ENCODE results near the gene PRKACG.
"Not testable (repeated sequence)": the region's sequence is repeated elsewhere in the genome, so short reads cannot be mapped to it uniquely, and the experiment has no call there.

The PRKACG gene

DNA sequence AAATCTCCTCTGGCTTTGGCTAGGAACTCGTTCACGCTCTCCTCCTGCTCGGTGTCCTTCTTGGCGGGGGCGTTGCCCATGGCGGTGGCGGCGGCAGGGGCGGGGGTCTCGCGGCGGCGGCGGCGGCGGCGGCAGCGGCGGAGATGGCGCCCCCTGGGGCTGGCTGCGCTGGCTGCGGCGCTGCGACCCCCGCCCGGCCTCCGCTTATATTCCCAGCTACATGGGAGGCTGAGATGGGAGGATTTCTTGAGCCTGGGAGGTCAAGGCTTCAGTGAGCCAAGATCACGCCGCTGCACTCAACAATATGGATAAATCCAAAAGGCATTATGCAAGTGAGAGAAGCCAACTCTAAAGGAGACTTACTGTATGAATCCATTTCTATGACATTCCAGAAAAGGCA is at the start of gene PRKACG:
Gene PRKACG, minus strand, starts transcription at position 101 of the 400 bp plus-strand sequence. Its CDS starts 21 bp downstream, at position 80.
- no peak for DNase-seq

DNA sequence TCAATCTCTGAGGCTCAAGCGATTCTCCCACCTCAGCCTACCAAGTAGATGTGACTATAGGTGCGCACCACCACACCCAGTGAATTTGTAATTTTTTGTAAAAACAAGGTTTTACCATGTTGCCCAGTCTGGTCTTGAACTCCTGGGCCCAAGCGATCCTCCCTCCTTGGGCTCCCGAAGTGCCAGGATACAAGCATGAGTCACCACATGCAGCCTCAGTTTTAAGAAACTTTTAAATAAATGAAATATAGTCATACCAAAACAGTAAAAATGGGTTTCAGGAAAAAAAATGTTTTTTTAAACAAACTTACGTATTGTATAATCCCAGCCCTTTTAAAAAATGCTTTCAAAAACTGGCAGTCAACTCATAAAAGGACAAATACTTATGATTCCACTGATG is 48.3 kb upstream of the PRKACG start:
- DNase-seq, result no peak

DNA sequence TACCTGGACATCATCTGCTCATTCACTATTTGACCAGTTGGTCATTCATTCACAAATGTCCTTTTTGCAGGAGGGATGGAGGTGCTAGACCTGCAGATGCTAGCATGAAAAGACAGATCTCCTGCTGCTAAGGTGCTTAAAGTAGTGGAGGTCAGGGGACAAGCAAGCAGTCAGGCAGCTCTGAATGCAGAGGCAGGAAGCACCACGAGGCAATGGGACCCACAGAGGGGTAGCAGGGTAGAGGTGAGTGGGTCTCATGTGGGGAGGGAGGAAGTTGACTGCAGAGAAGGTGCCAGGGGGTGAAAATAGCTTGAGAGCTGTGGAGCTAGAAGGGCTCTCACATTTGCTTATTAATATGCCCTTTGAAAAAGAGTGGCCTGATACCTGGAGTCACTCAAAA is 46.9 kb upstream of the PRKACG start:
- no peak for DNase-seq

- DNase-seq, result no peak
Measured at GRCh38 chr9:69058101-69058500, 44.2 kb upstream of the PRKACG start.

GRCh38 chr9:69056191-69056815 is 42.4 kb upstream of the PRKACG start:
- DNase-seq, result no peak

- no peak for DNase-seq
Measured at GRCh38 chr9:69054989-69055388, 41.1 kb upstream of the PRKACG start.

GRCh38 chr9:69050936-69051335 is 37.0 kb upstream of the PRKACG start:
- not testable (repeated sequence) for DNase-seq

DNA sequence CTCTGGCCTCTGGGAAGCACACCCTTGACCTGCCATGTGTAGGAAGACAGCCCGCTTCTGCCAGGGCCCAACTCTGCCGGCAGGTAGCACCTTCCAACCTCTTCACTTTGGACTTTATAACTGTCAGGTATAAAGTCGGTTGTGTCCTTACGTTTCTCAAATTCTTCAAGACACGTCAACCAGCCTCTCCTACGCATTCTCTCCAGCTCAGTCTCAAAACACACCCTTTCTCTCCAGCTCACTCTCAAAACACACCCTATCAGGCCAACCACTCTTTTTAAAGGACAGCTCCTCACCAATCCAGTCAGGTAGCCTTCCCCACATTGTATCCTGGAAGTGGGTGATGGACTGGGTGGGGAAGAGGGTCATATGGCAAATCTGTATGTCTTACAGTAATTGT is 35.2 kb upstream of the PRKACG start:
- no peak for DNase-seq

- no peak for DNase-seq
Measured at GRCh38 chr9:69047371-69047770, 33.5 kb upstream of the PRKACG start.

- DNase-seq, result no peak
Measured at GRCh38 chr9:69046723-69047122, 32.8 kb upstream of the PRKACG start.

GRCh38 chr9:69045821-69046220 is 31.9 kb upstream of the PRKACG start:
- DNase-seq, result no peak

DNA sequence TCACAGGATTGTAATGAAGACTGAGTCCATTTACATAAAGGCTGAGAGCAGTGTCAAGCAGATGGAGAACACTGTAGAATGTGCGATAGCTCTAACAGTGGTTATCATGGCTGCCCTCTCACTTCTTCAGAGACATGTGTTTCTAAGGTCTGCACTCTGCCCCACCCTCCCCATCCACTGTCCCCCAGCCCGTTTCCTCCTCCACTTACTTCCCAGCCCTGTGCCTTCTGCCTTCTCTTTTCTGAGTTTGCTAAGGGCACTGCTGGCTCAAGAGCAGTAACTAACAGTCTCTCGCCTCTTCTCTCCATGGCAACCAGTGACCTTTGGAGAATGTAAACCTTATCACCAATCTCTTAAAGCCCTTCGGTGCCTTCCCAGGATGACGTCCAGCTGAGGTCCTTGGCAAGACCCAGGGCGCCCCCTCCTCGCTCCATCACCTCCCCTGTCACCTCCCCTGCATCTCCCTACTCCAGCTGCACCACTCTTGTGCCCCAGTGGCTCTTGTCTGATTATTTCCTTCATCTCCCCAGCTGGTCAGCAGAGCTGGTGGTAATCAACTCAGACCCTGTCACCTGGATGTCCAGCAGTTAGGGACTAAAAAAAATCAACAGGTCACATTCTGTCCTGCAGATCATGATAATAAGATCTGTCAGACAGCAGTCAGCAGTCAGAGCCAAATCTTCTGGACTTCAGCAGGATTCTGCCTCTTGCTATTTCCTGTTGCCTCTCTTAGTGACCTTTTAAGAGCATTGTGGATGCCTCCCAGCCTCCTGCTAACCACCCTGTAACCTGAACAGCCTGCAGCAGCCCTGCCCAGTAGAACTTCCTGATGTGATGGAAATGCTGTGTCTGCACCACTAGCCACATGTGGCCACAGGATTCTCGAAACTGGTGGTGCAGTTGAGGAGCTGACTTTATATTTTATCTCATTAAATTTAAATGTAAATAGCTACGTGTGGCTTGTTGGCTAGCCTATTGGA is 30.6 kb upstream of the PRKACG start:
- no peak for DNase-seq

GRCh38 chr9:69040646-69041045 is 26.7 kb upstream of the PRKACG start:
- DNase-seq, result no peak

DNA sequence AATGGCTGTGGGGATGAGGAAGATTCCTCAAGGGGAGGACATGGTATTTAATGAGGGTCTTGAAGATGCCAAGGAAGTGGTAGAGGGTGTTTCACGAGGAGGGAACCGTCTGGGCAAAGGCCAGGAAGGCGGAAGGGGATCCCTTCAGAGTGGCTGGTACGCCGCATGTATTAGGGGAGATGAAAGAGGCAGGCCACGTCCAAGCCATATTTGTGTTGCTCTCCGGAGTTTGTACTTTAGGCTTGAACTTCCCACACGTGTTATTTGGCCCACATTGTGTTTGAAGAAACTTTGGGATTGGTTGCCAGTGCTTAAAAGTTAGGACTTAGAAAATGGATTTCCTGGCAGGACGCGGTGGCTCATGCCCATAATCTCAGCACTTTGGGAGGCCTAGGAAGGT is 22.9 kb upstream of the PRKACG start:
- no peak for DNase-seq

DNA sequence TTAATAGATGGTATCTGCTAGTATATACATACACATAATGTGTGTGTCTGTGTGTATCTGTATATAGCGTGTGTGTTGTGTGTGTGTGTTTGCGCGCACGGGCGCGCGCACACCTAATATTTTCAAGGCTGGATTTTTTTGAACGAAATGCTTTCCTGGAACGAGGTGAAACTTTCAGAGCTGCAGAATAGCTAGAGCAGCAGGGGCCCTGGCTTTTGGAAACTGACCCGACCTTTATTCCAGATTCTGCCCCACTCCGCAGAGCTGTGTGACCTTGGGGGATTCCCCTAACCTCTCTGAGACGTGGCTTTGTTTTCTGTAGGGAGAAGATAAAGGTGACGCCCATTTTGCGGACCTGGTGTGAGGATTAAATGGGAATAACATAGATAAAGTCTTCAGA is 22.4 kb upstream of the PRKACG start:
- no peak for DNase-seq

DNA sequence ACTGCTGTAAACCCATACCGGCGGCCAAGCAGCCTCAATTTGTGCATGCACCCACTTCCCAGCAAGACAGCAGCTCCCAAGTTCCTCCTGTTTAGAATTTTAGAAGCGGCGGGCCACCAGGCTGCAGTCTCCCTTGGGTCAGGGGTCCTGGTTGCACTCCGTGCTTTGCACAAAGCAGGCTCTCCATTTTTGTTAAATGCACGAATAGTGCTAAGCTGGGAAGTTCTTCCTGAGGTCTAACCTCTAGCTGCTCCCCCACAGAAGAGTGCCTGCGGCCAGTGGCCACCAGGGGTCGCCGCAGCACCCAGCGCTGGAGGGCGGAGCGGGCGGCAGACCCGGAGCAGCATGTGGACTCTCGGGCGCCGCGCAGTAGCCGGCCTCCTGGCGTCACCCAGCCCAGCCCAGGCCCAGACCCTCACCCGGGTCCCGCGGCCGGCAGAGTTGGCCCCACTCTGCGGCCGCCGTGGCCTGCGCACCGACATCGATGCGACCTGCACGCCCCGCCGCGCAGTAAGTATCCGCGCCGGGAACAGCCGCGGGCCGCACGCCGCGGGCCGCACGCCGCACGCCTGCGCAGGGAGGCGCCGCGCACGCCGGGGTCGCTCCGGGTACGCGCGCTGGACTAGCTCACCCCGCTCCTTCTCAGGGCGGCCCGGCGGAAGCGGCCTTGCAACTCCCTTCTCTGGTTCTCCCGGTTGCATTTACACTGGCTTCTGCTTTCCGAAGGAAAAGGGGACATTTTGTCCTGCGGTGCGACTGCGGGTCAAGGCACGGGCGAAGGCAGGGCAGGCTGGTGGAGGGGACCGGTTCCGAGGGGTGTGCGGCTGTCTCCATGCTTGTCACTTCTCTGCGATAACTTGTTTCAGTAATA is 21.8 kb upstream of the PRKACG start, which contains the start of gene FXN:
Gene FXN, plus strand, starts transcription at position 315 of the 871 bp plus-strand sequence. Its CDS starts 31 bp downstream, at position 346.
- DNase-seq, result no peak

DNA sequence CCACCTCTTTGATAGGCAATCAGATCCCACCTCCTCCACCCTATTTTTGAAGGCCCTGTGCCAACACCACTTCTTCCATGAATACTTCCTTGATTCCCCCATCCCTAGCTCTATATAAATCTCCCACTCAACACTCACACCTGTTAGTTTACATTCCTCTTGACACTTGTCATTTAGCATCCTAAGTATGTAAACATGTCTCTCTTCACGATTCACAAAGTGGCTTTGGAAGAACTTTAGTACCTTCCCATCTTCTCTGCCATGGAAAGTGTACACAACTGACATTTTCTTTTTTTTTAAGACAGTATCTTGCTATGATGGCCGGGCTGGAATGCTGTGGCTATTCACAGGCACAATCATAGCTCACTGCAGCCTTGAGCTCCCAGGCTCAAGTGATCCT is 20.2 kb upstream of the PRKACG start:
- no peak for DNase-seq

- DNase-seq, result no peak
Measured at GRCh38 chr9:69030851-69031645, 17.1 kb upstream of the PRKACG start.

DNA sequence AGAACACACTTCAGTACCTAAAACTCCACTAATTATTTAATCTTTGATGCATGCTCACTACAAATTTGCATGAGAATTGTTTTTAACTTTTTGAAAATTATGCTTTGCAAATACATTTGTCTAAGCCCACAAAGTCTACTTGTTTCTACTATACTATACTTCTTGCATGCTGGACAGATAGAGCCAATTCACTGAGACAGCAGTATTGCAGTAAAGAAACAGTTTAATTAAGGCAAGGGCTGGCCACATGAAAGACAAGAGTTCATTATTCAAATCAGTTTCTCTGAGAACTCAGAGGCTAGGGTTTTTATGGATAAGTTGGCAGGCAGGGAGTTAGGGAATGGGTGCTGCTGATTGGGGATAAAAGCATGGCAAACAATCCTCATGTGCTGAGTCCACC is 15.6 kb upstream of the PRKACG start:
- no peak for DNase-seq

- no peak for DNase-seq
Measured at GRCh38 chr9:69028754-69029153, 14.8 kb upstream of the PRKACG start.

DNA sequence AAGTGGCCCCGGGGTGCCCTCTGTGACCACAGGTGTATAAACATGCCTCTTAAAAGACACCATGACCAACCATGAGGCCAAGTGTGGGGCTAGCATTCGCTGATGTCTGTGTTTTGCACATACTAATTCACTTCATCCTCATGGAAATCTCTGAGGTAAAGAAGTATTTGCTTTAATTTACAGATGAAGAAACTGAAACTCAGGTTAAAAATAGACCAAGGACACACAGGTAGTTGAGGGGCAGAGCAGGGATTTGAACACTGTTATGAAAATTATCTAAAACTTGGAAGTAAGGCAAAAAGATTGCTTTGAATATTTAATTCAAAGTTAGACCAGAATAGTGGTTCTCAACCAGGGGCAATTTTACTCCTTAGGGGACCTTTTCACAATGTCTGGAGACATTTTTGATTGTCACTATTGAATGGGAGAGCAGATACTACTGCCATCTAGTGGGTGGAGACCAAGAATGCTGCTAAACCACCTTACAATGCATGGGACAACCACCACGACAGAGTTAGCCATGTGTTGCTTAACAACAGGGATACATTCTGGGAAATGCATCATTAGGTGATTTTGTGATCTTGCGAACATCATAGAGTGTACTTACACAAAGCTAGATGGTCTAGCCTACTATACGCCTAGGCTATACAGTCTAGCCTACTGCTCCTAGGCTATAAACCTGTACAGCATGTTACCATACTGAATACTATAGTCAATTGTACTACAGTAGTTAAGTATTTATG is 13.6 kb upstream of the PRKACG start:
- DNase-seq, result no peak

GRCh38 chr9:69023650-69024049 is 9.7 kb upstream of the PRKACG start:
- no peak for DNase-seq

All from NCI-H187 (cell line).